ENCODE results near the gene APLF.

DNA sequence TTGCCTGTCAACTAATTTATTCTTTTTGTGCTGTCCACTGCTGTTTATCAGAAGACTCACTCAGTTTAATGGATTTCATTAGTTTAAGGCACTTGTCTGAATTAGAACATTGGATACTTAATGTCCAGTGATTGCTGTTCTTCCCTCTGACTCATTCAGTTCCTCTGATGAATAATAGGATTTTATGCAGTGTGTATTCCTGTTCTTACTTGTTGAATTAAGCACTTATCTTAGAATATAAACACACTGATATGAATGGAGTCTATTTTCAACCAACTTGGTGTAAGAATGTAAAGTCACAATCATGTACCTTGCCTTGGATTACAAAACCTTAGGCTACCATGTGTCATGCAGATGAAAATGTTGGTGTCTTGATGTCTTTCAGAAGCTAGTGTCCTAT, 89.0 kb downstream of the APLF start:
- TF ChIP-seq, protein P1, sequence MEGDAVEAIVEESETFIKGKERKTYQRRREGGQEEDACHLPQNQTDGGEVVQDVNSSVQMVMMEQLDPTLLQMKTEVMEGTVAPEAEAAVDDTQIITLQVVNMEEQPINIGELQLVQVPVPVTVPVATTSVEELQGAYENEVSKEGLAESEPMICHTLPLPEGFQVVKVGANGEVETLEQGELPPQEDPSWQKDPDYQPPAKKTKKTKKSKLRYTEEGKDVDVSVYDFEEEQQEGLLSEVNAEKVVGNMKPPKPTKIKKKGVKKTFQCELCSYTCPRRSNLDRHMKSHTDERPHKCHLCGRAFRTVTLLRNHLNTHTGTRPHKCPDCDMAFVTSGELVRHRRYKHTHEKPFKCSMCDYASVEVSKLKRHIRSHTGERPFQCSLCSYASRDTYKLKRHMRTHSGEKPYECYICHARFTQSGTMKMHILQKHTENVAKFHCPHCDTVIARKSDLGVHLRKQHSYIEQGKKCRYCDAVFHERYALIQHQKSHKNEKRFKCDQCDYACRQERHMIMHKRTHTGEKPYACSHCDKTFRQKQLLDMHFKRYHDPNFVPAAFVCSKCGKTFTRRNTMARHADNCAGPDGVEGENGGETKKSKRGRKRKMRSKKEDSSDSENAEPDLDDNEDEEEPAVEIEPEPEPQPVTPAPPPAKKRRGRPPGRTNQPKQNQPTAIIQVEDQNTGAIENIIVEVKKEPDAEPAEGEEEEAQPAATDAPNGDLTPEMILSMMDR (IDR thresholded peaks at IDR 0.05; ENCODE audit: low read length): no peak
- TF ChIP-seq EZH2 (optimal IDR thresholded peaks at IDR 0.05; ENCODE audit: low read depth, low read length): no peak
- TF ChIP-seq EZH2phosphoT487 (IDR thresholded peaks at IDR 0.05; ENCODE audit: low read length): no peak

Data from MM.1S (cell line).